Uterine smooth muscle cell (primary cell): ENCODE results near the gene TAAR2. TPM values are rescaled to one million over a fixed set of nuclear protein-coding genes. Genes with fewer than 3 reads are reported as not detected.

Experiments used
- total RNA-seq: library from RNA; depleted of rRNA; stranded (reverse); fragments of >200 nt; gene quantifications from 2 replicates; pipeline ENCODE4 v1.2.3, GENCODE V29; 2014

TAAR2 gene, protein sequence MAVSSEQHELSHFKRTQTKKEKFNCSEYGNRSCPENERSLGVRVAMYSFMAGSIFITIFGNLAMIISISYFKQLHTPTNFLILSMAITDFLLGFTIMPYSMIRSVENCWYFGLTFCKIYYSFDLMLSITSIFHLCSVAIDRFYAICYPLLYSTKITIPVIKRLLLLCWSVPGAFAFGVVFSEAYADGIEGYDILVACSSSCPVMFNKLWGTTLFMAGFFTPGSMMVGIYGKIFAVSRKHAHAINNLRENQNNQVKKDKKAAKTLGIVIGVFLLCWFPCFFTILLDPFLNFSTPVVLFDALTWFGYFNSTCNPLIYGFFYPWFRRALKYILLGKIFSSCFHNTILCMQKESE
- total RNA-seq: not detected in 2 replicates

DNA sequence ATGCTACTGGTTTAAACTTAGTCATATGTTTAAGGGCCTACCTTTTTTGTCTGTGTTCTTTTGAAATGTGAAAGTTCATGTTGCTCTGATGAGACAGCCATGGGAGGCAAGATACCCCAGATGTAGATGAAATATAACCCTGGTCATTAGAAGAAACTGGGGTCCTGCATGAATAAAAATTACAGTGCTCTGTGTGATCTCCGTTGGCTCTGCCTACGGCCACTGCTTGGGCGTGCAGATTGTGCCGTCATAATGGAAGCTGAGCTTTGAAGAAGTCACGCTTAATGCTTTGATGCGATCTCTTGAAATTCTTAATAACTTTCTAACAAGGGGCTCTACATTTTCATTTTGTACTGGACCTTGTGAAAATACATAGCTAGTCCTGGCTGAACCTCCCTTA, at the start of gene TAAR2:
Gene TAAR2 (minus strand): TSS at position 101 of the 400 bp plus-strand sequence. CDS start 0 bp downstream, at position 101.

DNA sequence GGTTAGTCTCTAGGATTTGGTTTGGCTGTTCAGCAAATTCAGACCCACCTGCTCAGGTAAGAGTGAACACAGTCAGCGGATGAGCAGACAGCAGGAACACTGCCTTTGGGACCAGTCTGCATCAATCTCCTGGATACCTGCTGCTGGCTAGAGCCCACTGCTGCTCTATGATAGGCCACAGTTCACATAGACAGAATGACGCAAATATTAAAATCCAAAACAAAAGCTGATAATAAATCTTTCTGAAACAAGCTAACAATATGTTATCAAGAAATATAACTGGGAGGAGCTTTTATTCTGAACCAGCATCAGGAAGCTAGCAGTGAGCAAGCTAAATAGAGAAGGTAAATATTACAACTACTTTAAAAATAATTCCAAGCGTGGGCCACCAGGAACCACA, 35.0 kb upstream of the TAAR2 start, which contains the start of gene TAAR1:
Gene TAAR1 (minus strand): TSS at position 101 of the 400 bp plus-strand sequence. CDS start 13,179 bp downstream, outside the sequence.

DNA sequence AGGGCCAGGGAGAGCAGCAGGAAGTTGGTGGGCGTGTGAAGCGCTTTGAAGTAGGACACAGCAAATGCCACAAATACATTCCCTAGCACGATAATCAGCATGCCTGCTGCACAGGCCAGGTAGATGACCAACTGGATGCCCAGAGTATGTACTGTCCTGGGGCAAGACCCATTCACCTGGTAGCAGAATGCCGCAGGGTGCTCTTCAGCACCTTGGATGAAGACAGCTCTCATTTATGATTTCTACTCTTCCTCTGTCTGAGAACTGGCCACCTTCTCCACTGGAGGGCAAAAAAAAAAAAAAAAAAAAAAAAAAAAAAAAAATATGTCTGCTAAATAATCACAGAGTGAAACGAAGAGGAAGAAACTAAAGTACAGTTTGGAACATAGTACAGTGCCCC, 34.6 kb downstream of the TAAR2 start, which contains the start of gene TAAR5:
Gene TAAR5 (minus strand): TSS at position 288 of the 400 bp plus-strand sequence. CDS start 55 bp downstream, at position 233.

GRCh38 chr6:132570221-132570777, 53.8 kb downstream of the TAAR2 start, which contains the start of gene TAAR6:
TAAR6 (plus strand) TSS chr6:132570322; CDS start chr6:132570322, 0 bp downstream.

Other genes with a start within 250 kb of the TAAR2 start
- gene MOXD1, start 222.8 kb downstream of the TAAR2 start, total RNA-seq: 21.8 and 44.4 TPM in 2 replicates
- 46.9 and 57.2 TPM in 2 replicates for gene STX7, start 111.2 kb downstream of the TAAR2 start, total RNA-seq
- gene TAAR9, start 86.0 kb downstream of the TAAR2 start, total RNA-seq: not detected in 2 replicates
- not detected in 2 replicates for gene TAAR8, start 71.6 kb downstream of the TAAR2 start, total RNA-seq
- gene TAAR6, start 54.0 kb downstream of the TAAR2 start, total RNA-seq: not detected in 2 replicates
- gene TAAR5, start 34.5 kb downstream of the TAAR2 start, total RNA-seq: not detected in 2 replicates
- gene TAAR1, start 34.9 kb upstream of the TAAR2 start, total RNA-seq: not detected in 2 replicates
- gene VNN1, start 89.8 kb upstream of the TAAR2 start, total RNA-seq: under 0.01 TPM in 1 of 2 replicates, not detected in the other
- gene VNN2, start 133.6 kb upstream of the TAAR2 start, total RNA-seq: not detected in 2 replicates
- 6.3 and 6.4 TPM in 2 replicates for gene SLC18B1, start 174.4 kb upstream of the TAAR2 start, total RNA-seq
- 798 and 1,118 TPM in 2 replicates for gene RPS12, start 190.3 kb upstream of the TAAR2 start, total RNA-seq